Mesendoderm (in vitro differentiated cells): ENCODE data around the gene CLEC18A. TPM values are rescaled to one million over a fixed set of nuclear protein-coding genes. Genes with fewer than 3 reads are reported as not detected.

Experiments
- small RNA-seq: library from polyadenylated mRNA; stranded (forward); fragments of <200 nt; extraction: miRNeasy Mini kit (QIAGEN cat#:217004); gene quantifications from one replicate; pipeline ENCODE3, GENCODE V24; 2013; ENCODE audit not compliant: insufficient read depth

CLEC18A gene

Small RNA genes within 50 kb of the gene (small RNA-seq; reads per million reads assigned to genes)
- gene AC026468.1, result not detected
- gene MIR140, result 1,877 reads per million, percentile 99 among the genes with 10 or more reads in this experiment
